SU-DHL-6 (cell line): Measurements from ENCODE around the gene SPDEF.

Source experiments
- H2AFZ ChIP-seq: fragments of 200-600 bp; sonication (generic); 2 replicates; pipeline ENCODE4 v1.6.1; 2014; ENCODE audit warnings: low read depth, mild to moderate bottlenecking, moderate library complexity, mixed read lengths, antibody characterized with exemption, low read length; ENCODE audit not compliant: severe bottlenecking
- H3F3A ChIP-seq: fragments of 200-600 bp; shearing (Covaris generic); 2 replicates; pipeline ENCODE4 v1.6.0; 2016; ENCODE audit warnings: antibody characterized with exemption, mild to moderate bottlenecking; ENCODE audit not compliant: insufficient read depth
- H3K27ac ChIP-seq: fragments of 200-600 bp; sonication (generic); 2 replicates; pipeline ENCODE4 v1.5.1; 2016; ENCODE audit warnings: low read depth, mild to moderate bottlenecking, low read length, moderate library complexity, mixed read lengths
- H3K27me3 ChIP-seq: fragments of 200-600 bp; sonication (generic), shearing (Covaris generic); 2 replicates; pipeline ENCODE4 v1.6.0; 2014; ENCODE audit warnings: mild to moderate bottlenecking, low read length
- H3K36me3 ChIP-seq: fragments of 200-600 bp; sonication (generic); 2 replicates; pipeline ENCODE4 v1.6.1; 2014; ENCODE audit warnings: mild to moderate bottlenecking, low read length, mixed read lengths
- H3K4me2 ChIP-seq: fragments of 300-600, 200-600 bp; shearing (Covaris generic), sonication (generic); 2 replicates; pipeline ENCODE4 v1.6.0; 2014; ENCODE audit warnings: low read length, low read depth, mild to moderate bottlenecking; ENCODE audit not compliant: poor library complexity, severe bottlenecking
- H3K4me3 ChIP-seq: fragments of 200-600 bp; sonication (generic); 2 replicates; pipeline ENCODE4 v1.5.1; 2014; ENCODE audit warnings: antibody characterized with exemption, low read length, mild to moderate bottlenecking, mixed read lengths; ENCODE audit not compliant: insufficient read depth, poor library complexity, severe bottlenecking
- H3K79me2 ChIP-seq: fragments of 200-600 bp; sonication (generic); 2 replicates; pipeline ENCODE4 v1.6.1; 2014; ENCODE audit warnings: mild to moderate bottlenecking, low read length, moderate library complexity; ENCODE audit not compliant: insufficient read depth
- H3K9ac ChIP-seq: fragments of 200-600 bp; sonication (generic); 2 replicates; pipeline ENCODE4 v1.7.0; 2014; ENCODE audit warnings: mild to moderate bottlenecking, low read length
- H3K9me2 ChIP-seq: fragments of 200-600 bp; sonication (generic); replicated peaks from 2 replicates; pipeline ENCODE4 v1.6.1; 2014; ENCODE audit warnings: low read length; ENCODE audit not compliant: insufficient read depth
- H3K9me3 ChIP-seq: fragments of 200-600 bp; sonication (generic); 2 replicates; pipeline ENCODE4 v1.6.1; 2014; ENCODE audit warnings: low read length, mixed read lengths; ENCODE audit not compliant: insufficient read depth
- H4K20me1 ChIP-seq: fragments of 200-600 bp; sonication (generic); 2 replicates; pipeline ENCODE4 v1.6.1; 2014; ENCODE audit warnings: low read depth, mild to moderate bottlenecking, antibody characterized with exemption, low read length, moderate library complexity, mixed read lengths
- EZH2phosphoT487 ChIP-seq: fragments of 200-600 bp; sonication (generic), shearing (Covaris generic); conservative IDR thresholded peaks from 2 replicates; pipeline ENCODE4 v1.6.1; 2018; ENCODE audit warnings: mild to moderate bottlenecking, antibody characterized with exemption, low read length, moderate library complexity, mixed read lengths
- TF ChIP-seq, protein P1 (sequence below): fragments of 200-600 bp; sonication (generic); IDR thresholded peaks from one replicate; pipeline ENCODE4 v1.5.1; 2017; ENCODE audit warnings: antibody characterized with exemption, mild to moderate bottlenecking, low read length, moderate library complexity; ENCODE audit not compliant: insufficient read depth, poor library complexity, severe bottlenecking

The SPDEF gene

DNA sequence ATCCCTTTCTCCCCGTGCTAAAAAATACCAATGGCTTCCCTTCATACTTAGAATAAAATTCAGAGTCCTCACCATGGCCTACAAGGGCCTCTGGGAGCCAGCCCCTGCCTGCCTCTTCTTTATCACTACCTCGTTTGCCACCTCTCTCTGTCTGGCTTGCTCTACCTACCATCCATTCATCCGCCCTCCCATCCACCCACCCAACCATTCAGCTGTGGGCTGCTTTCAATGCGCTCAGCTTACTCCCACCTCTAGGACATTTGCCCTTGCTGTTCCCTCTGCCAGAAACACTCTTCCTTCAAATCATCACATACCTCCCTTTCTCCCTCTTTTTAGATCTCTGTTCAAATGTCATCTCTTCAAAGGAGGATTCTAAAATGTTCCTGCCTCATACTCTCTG lies 45.8 kb downstream of the SPDEF start:
- Histone ChIP-seq H3K9me3 (peaks cover 5% of the 10 kb centered on the region; the same call in 1 of the 2 replicates), H3K27ac (no peak overlapping the region), H3K9ac (no peak overlapping the region), H2AFZ (no peak overlapping the region), H3K27me3 (no peaks in the 10 kb centered on the region), H3K4me2 (no peak overlapping the region), H3K79me2 (no peaks in the 10 kb centered on the region), H3K4me3 (no peak overlapping the region), H3F3A (0 out of 2 replicates have a peak, but pooled peaks cover 4% of the 10 kb centered on the region), H3K36me3 (peaks cover 7% of the 10 kb centered on the region), H3K9me2 (no peaks in the 10 kb centered on the region), H4K20me1 (no peaks in the 10 kb centered on the region; the same call in 1 of the 2 replicates)
- TF ChIP-seq, protein P1, sequence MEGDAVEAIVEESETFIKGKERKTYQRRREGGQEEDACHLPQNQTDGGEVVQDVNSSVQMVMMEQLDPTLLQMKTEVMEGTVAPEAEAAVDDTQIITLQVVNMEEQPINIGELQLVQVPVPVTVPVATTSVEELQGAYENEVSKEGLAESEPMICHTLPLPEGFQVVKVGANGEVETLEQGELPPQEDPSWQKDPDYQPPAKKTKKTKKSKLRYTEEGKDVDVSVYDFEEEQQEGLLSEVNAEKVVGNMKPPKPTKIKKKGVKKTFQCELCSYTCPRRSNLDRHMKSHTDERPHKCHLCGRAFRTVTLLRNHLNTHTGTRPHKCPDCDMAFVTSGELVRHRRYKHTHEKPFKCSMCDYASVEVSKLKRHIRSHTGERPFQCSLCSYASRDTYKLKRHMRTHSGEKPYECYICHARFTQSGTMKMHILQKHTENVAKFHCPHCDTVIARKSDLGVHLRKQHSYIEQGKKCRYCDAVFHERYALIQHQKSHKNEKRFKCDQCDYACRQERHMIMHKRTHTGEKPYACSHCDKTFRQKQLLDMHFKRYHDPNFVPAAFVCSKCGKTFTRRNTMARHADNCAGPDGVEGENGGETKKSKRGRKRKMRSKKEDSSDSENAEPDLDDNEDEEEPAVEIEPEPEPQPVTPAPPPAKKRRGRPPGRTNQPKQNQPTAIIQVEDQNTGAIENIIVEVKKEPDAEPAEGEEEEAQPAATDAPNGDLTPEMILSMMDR = no peak
- no peak for TF ChIP-seq EZH2phosphoT487

DNA sequence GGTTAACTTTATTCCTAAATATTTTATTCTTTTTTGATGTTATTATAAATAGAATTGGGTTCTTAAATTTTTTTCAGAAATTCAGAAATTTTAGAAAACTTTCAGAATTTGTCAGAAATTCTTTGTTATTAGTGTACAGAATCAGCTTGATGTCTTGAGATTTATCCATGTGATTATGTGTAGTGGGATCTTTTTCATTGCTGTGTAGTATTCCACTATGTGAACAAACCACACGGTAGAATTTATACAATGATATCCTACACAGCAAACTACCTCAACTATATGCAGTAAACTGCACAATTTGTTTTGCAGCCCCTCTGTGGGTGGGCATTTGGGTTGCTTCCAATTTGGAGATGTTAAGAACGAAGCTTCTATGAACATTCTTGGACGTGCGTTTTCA lies 46.3 kb downstream of the SPDEF start:
- no peak overlapping the region for H2AFZ ChIP-seq
- no peaks in the 10 kb centered on the region for H3K9me2 ChIP-seq

DNA sequence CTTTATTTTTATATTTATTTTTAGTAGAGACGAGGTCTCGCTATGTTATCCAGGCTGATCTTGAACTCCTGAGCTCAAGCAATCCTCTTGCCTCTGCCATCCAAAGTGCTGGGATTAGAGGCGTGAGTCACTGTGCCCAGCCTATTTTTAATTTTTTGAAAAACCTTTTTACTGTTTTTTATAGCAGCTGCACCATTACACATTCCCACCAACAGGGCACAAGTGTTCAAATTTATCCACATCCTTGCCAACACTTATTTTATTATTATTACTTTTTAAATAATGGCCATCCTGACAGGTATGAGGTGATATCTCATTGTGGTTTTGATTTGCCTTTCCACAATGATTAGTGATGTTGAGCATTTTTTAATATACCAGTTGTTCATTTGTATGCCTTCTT lies 47.7 kb downstream of the SPDEF start:
- Histone ChIP-seq H3K9ac (no peak overlapping the region), H3K79me2 (no peaks in the 10 kb centered on the region), H3K4me3 (no peak overlapping the region), H3K27ac (no peak overlapping the region), H3K36me3 (peaks cover 7% of the 10 kb centered on the region), H4K20me1 (no peaks in the 10 kb centered on the region; the same call in 1 of the 2 replicates), H2AFZ (no peak overlapping the region), H3K27me3 (no peaks in the 10 kb centered on the region), H3K4me2 (no peak overlapping the region), H3K9me3 (peaks cover 5% of the 10 kb centered on the region; the same call in 1 of the 2 replicates), H3F3A (peaks cover 8% of the 10 kb centered on the region), H3K9me2 (no peaks in the 10 kb centered on the region)
- TF ChIP-seq, protein P1 = no peak
- no peak for TF ChIP-seq EZH2phosphoT487

More for the DNA sequence above, 46.3 kb downstream of the SPDEF start:
- Histone ChIP-seq H3K9me3 (peaks cover 5% of the 10 kb centered on the region; the same call in 1 of the 2 replicates), H3F3A (peaks cover 4% of the 10 kb centered on the region; the same call in 1 of the 2 replicates), H4K20me1 (no peaks in the 10 kb centered on the region; the same call in 1 of the 2 replicates), H3K27ac (no peak overlapping the region), H3K4me2 (no peak overlapping the region), H3K9ac (no peak overlapping the region), H3K27me3 (no peaks in the 10 kb centered on the region), H3K4me3 (no peak overlapping the region), H3K79me2 (no peaks in the 10 kb centered on the region), H3K36me3 (peaks cover 7% of the 10 kb centered on the region)
- TF ChIP-seq, protein P1 = no peak
- TF ChIP-seq EZH2phosphoT487 = no peak
